Measurements from ENCODE around the gene SPOCK2. TPM values are rescaled to one million over a fixed set of nuclear protein-coding genes. Genes with fewer than 3 reads are reported as not detected.
"Not testable (repeated sequence)": the region's sequence is repeated elsewhere in the genome, so short reads cannot be mapped to it uniquely, and the experiment has no call there.

Gene SPOCK2
- total RNA-seq, 3 donors from 2014 or later: 74.7 to 85.7 (median 83.2) TPM

- no peak for ATAC-seq
- no peaks in the 10 kb centered on the region for H3K27me3 Mint-ChIP-seq (ENCODE audit: low read depth)
- DNase-seq: no peak
Observed at GRCh38 chr10:72116372-72116771, 28.0 kb upstream of the SPOCK2 start.

GRCh38 chr10:72114706-72115450, 26.5 kb upstream of the SPOCK2 start:
- Mint-ChIP-seq H3K36me3 (ENCODE audit: insufficient read depth) (peaks cover 27% of the 10 kb centered on the region), H3K4me1 (ENCODE audit: low read depth) (peaks cover 22% of the 10 kb centered on the region), H3K27me3 (ENCODE audit: low read depth) (no peaks in the 10 kb centered on the region), H3K4me3 (no peak overlapping the region), H3K9me3 (peaks cover 5% of the 10 kb centered on the region)
- no peak for DNase-seq
- ATAC-seq: no peak

More at GRCh38 chr10:72116372-72116771, 28.0 kb upstream of the SPOCK2 start:
- Mint-ChIP-seq H3K9me3 (peaks cover 5% of the 10 kb centered on the region), H3K36me3 (ENCODE audit: insufficient read depth) (peaks cover 32% of the 10 kb centered on the region), H3K4me1 (ENCODE audit: low read depth) (peaks cover 16% of the 10 kb centered on the region), H3K4me3 (no peak overlapping the region)

GRCh38 chr10:72110673-72111401, 22.5 kb upstream of the SPOCK2 start:
- ATAC-seq (no peak), DNase-seq (no peak)
- H3K27me3 Mint-ChIP-seq (ENCODE audit: low read depth): no peaks in the 10 kb centered on the region
- H3K36me3 Mint-ChIP-seq (ENCODE audit: insufficient read depth): peaks cover 12% of the 10 kb centered on the region
- H3K4me3 Mint-ChIP-seq: no peak overlapping the region
- H3K9me3 Mint-ChIP-seq: no peaks in the 10 kb centered on the region
- H3K4me1 Mint-ChIP-seq (ENCODE audit: low read depth): peaks cover 60% of the 10 kb centered on the region

GRCh38 chr10:72109636-72110157, 21.3 kb upstream of the SPOCK2 start:
- Mint-ChIP-seq H3K27me3 (ENCODE audit: low read depth) (no peaks in the 10 kb centered on the region), H3K4me1 (ENCODE audit: low read depth) (peaks cover 64% of the 10 kb centered on the region), H3K9me3 (no peaks in the 10 kb centered on the region), H3K4me3 (peak overlapping the region; percentile 51), H3K36me3 (ENCODE audit: insufficient read depth) (peaks cover 5% of the 10 kb centered on the region)
- peak in 1 of 2 donors; percentile 26 for ATAC-seq
- no peak for DNase-seq

GRCh38 chr10:72108830-72109635, 20.7 kb upstream of the SPOCK2 start:
- peaks cover 70% of the 10 kb centered on the region for H3K4me1 Mint-ChIP-seq (ENCODE audit: low read depth)
- peak overlapping the region; percentile 51 for H3K4me3 Mint-ChIP-seq
- DNase-seq (no peak), ATAC-seq (peak in 1 of 2 donors; percentile 22)
- no peaks in the 10 kb centered on the region for H3K9me3 Mint-ChIP-seq
- H3K36me3 Mint-ChIP-seq (ENCODE audit: insufficient read depth): peaks cover 5% of the 10 kb centered on the region
- H3K27me3 Mint-ChIP-seq (ENCODE audit: low read depth): no peaks in the 10 kb centered on the region

- H3K27me3 Mint-ChIP-seq (ENCODE audit: low read depth); H3K9me3 Mint-ChIP-seq; DNase-seq; ATAC-seq: not testable (repeated sequence)
- H3K4me1 Mint-ChIP-seq (ENCODE audit: low read depth): peaks cover 72% of the 10 kb centered on the region
- H3K36me3 Mint-ChIP-seq (ENCODE audit: insufficient read depth): peaks cover 10% of the 10 kb centered on the region
- H3K4me3 Mint-ChIP-seq: peak overlapping the region; percentile 66
Observed at GRCh38 chr10:72108004-72108370, 19.6 kb upstream of the SPOCK2 start.

- ATAC-seq (peak; percentile 53), DNase-seq (no peak)
- peak overlapping the region; percentile 66 for H3K4me3 Mint-ChIP-seq
- no peaks in the 10 kb centered on the region for H3K9me3 Mint-ChIP-seq
- H3K36me3 Mint-ChIP-seq (ENCODE audit: insufficient read depth): peaks cover 8% of the 10 kb centered on the region
- no peaks in the 10 kb centered on the region for H3K27me3 Mint-ChIP-seq (ENCODE audit: low read depth)
- H3K4me1 Mint-ChIP-seq (ENCODE audit: low read depth): peaks cover 74% of the 10 kb centered on the region
Observed at GRCh38 chr10:72107325-72108003, 19.1 kb upstream of the SPOCK2 start.

GRCh38 chr10:72106896-72107295, 18.5 kb upstream of the SPOCK2 start:
- no peak for ATAC-seq
- Mint-ChIP-seq H3K27me3 (ENCODE audit: low read depth) (no peaks in the 10 kb centered on the region), H3K4me1 (ENCODE audit: low read depth) (peaks cover 79% of the 10 kb centered on the region), H3K9me3 (no peaks in the 10 kb centered on the region), H3K36me3 (ENCODE audit: insufficient read depth) (peaks cover 11% of the 10 kb centered on the region), H3K4me3 (peak overlapping the region; percentile 66)
- no peak for DNase-seq

- no peak for ATAC-seq
- H3K36me3 Mint-ChIP-seq (ENCODE audit: insufficient read depth): peaks cover 17% of the 10 kb centered on the region
- H3K4me1 Mint-ChIP-seq (ENCODE audit: low read depth): peaks cover 85% of the 10 kb centered on the region
- DNase-seq: no peak
- H3K9me3 Mint-ChIP-seq: no peaks in the 10 kb centered on the region
- peak overlapping the region; percentile 66 for H3K4me3 Mint-ChIP-seq
- no peaks in the 10 kb centered on the region for H3K27me3 Mint-ChIP-seq (ENCODE audit: low read depth)
Observed at GRCh38 chr10:72106154-72106849, 18.0 kb upstream of the SPOCK2 start.

- ATAC-seq (no peak), DNase-seq (no peak)
- no peak overlapping the region for H3K4me3 Mint-ChIP-seq
- H3K4me1 Mint-ChIP-seq (ENCODE audit: low read depth): peaks cover 91% of the 10 kb centered on the region
- no peaks in the 10 kb centered on the region for H3K9me3 Mint-ChIP-seq
- H3K36me3 Mint-ChIP-seq (ENCODE audit: insufficient read depth): peaks cover 20% of the 10 kb centered on the region
- H3K27me3 Mint-ChIP-seq (ENCODE audit: low read depth): no peaks in the 10 kb centered on the region
Observed at GRCh38 chr10:72105710-72106109, 17.4 kb upstream of the SPOCK2 start.

GRCh38 chr10:72105098-72105475, 16.7 kb upstream of the SPOCK2 start:
- H3K4me3 Mint-ChIP-seq: no peak overlapping the region
- DNase-seq (no peak), ATAC-seq (no peak)
- no peaks in the 10 kb centered on the region for H3K27me3 Mint-ChIP-seq (ENCODE audit: low read depth)
- peaks cover 21% of the 10 kb centered on the region for H3K36me3 Mint-ChIP-seq (ENCODE audit: insufficient read depth)
- peaks cover 88% of the 10 kb centered on the region for H3K4me1 Mint-ChIP-seq (ENCODE audit: low read depth)
- H3K9me3 Mint-ChIP-seq: no peaks in the 10 kb centered on the region

GRCh38 chr10:72104472-72105097, 16.2 kb upstream of the SPOCK2 start:
- DNase-seq: no peak
- H3K4me3 Mint-ChIP-seq: no peak overlapping the region
- H3K27me3 Mint-ChIP-seq (ENCODE audit: low read depth): no peaks in the 10 kb centered on the region
- H3K9me3 Mint-ChIP-seq: no peaks in the 10 kb centered on the region
- peaks cover 83% of the 10 kb centered on the region for H3K4me1 Mint-ChIP-seq (ENCODE audit: low read depth)
- ATAC-seq: no peak
- H3K36me3 Mint-ChIP-seq (ENCODE audit: insufficient read depth): peaks cover 23% of the 10 kb centered on the region

GRCh38 chr10:72099600-72099921, 11.2 kb upstream of the SPOCK2 start:
- DNase-seq: no peak
- Mint-ChIP-seq H3K27me3 (ENCODE audit: low read depth) (no peaks in the 10 kb centered on the region), H3K36me3 (ENCODE audit: insufficient read depth) (peaks cover 44% of the 10 kb centered on the region), H3K4me3 (no peak overlapping the region), H3K9me3 (no peaks in the 10 kb centered on the region), H3K4me1 (ENCODE audit: low read depth) (peaks cover 60% of the 10 kb centered on the region)
- no peak for ATAC-seq

All from activated T-cell treated with anti-CD3 and anti-CD28 coated beads, Interleukin-2, amount 50 U/mL, for 4 hours (primary cell).